ENCODE measurements around the gene ZNF226. TPM values are rescaled to one million over a fixed set of nuclear protein-coding genes. Genes with fewer than 3 reads are reported as not detected.
A peak's percentile ranks its signal among the peaks of the same experiment; 100 is the strongest.
"Not testable (repeated sequence)": the region's sequence is repeated elsewhere in the genome, so short reads cannot be mapped to it uniquely, and the experiment has no call there.

ZNF226 gene
- total RNA-seq, 6 donors from 2014 or later, result 6.8 to 25.8 (median 14.4) TPM

- Histone ChIP-seq H3K4me3 (no peak overlapping the region), H3K4me1 (no peaks in the 10 kb centered on the region), H3K27me3 (no peaks in the 10 kb centered on the region), H3K9me3 (peaks cover 7 to 37% (median 19%) of the 10 kb centered on the region in 4 donors), H3K27ac (no peak overlapping the region), H3K36me3 (no peaks in the 10 kb centered on the region)
- no peak for TF ChIP-seq EP300 (IDR thresholded peaks at IDR 0.05)
- no peak for TF ChIP-seq POLR2AphosphoS5 (IDR thresholded peaks at IDR 0.05)
- TF ChIP-seq CTCF (IDR thresholded peaks at IDR 0.05), result no peak
- TF ChIP-seq POLR2A (IDR thresholded peaks at IDR 0.05), result no peak
- ATAC-seq (ENCODE audit: low FRiP score in 2 of 2) (no peak), DNase-seq (no peak)
Measured at GRCh38 chr19:44196772-44197171, 31.9 kb downstream of the ZNF226 start.

GRCh38 chr19:44202470-44202869 lies 37.6 kb downstream of the ZNF226 start:
- no peak for ATAC-seq (ENCODE audit: low FRiP score in 2 of 2)
- peaks cover 7 to 29% (median 15%) of the 10 kb centered on the region in 4 donors for H3K9me3 ChIP-seq

GRCh38 chr19:44202974-44203373 lies 38.1 kb downstream of the ZNF226 start:
- 83 to 85% methylated on average over 2 of the region's 2 CpGs for WGBS, 2 donors
- Histone ChIP-seq H3K9me3 (peaks cover 7 to 29% (median 15%) of the 10 kb centered on the region in 4 donors), H3K27me3 (no peaks in the 10 kb centered on the region), H3K4me1 (peaks cover 0 to 4% (median under 1%) of the 10 kb centered on the region in 4 donors), H3K4me3 (no peak overlapping the region), H3K27ac (no peak overlapping the region), H3K36me3 (no peaks in the 10 kb centered on the region)
- ATAC-seq (ENCODE audit: low FRiP score in 2 of 2) (no peak), DNase-seq (no peak)
- TF ChIP-seq POLR2AphosphoS5 (IDR thresholded peaks at IDR 0.05) (no peak), POLR2A (IDR thresholded peaks at IDR 0.05) (no peak), CTCF (IDR thresholded peaks at IDR 0.05) (no peak), EP300 (IDR thresholded peaks at IDR 0.05) (no peak)

More at GRCh38 chr19:44202470-44202869, 37.6 kb downstream of the ZNF226 start:
- TF ChIP-seq CTCF (IDR thresholded peaks at IDR 0.05) (no peak), EP300 (IDR thresholded peaks at IDR 0.05) (no peak), POLR2A (IDR thresholded peaks at IDR 0.05) (no peak), POLR2AphosphoS5 (IDR thresholded peaks at IDR 0.05) (no peak)
- Histone ChIP-seq H3K4me1 (no peaks in the 10 kb centered on the region), H3K27ac (no peak overlapping the region), H3K4me3 (no peak overlapping the region), H3K36me3 (no peaks in the 10 kb centered on the region), H3K27me3 (no peaks in the 10 kb centered on the region)
- DNase-seq, result no peak
- WGBS, 2 donors, result 80 to 94% methylated on average over 1 of the region's 1 CpG

GRCh38 chr19:44203877-44204276 lies 39.0 kb downstream of the ZNF226 start:
- DNase-seq, result peak in 1 of 2 donors; percentile 79
- H3K27ac ChIP-seq; ATAC-seq (ENCODE audit: low FRiP score in 2 of 2); H3K4me1 ChIP-seq; H3K27me3 ChIP-seq; H3K36me3 ChIP-seq; H3K4me3 ChIP-seq: not testable (repeated sequence)
- 100% methylated on average over 8 of the region's 31 CpGs; no CpG with 5 or more reads in 1 of the 2 donors for WGBS, 2 donors
- peaks cover 7 to 24% (median 15%) of the 10 kb centered on the region in 4 donors for H3K9me3 ChIP-seq

- TF ChIP-seq EP300 (IDR thresholded peaks at IDR 0.05) (no peak), POLR2A (IDR thresholded peaks at IDR 0.05) (no peak), CTCF (IDR thresholded peaks at IDR 0.05) (no peak), POLR2AphosphoS5 (IDR thresholded peaks at IDR 0.05) (no peak)
- H3K36me3 ChIP-seq, result no peaks in the 10 kb centered on the region
- ATAC-seq (ENCODE audit: low FRiP score in 2 of 2), result no peak
- peaks cover 7 to 16% (median 14%) of the 10 kb centered on the region in 4 donors for H3K9me3 ChIP-seq
- WGBS, 2 donors, result 82 to 86% methylated on average over 2 of the region's 2 CpGs
- no peak for DNase-seq
- no peak overlapping the region for H3K4me3 ChIP-seq
- H3K4me1 ChIP-seq, result peaks cover 0 to 6% (median 2%) of the 10 kb centered on the region in 4 donors
- no peak overlapping the region for H3K27ac ChIP-seq
- no peaks in the 10 kb centered on the region for H3K27me3 ChIP-seq
Measured at GRCh38 chr19:44204772-44205171, 39.9 kb downstream of the ZNF226 start.

All from upper lobe of left lung (tissue), 6 donors.